Measurements from ENCODE around the gene ARID1A.

DNA sequence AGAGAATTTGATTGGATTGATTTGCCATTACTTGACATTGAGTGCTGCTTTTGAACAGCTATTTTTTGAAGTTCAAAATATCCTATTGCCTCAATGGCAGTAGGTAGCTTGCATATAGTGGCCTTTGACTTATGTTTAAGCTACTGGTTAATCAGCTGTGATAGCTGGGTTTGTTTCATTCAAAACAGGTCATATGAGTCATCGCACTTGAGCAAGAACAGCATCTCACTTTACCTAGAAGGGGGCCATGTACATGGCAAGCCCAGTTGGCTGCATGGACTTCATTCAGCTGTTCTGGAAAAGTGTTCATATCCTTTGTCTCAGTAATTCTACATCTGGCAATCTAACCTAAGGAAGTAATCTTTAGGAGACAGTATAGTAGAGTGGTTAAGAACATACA, 29.0 kb upstream of the ARID1A start:
- TF ChIP-seq POLR2A (IDR thresholded peaks at IDR 0.05), result no peak
- TF ChIP-seq, protein P1, sequence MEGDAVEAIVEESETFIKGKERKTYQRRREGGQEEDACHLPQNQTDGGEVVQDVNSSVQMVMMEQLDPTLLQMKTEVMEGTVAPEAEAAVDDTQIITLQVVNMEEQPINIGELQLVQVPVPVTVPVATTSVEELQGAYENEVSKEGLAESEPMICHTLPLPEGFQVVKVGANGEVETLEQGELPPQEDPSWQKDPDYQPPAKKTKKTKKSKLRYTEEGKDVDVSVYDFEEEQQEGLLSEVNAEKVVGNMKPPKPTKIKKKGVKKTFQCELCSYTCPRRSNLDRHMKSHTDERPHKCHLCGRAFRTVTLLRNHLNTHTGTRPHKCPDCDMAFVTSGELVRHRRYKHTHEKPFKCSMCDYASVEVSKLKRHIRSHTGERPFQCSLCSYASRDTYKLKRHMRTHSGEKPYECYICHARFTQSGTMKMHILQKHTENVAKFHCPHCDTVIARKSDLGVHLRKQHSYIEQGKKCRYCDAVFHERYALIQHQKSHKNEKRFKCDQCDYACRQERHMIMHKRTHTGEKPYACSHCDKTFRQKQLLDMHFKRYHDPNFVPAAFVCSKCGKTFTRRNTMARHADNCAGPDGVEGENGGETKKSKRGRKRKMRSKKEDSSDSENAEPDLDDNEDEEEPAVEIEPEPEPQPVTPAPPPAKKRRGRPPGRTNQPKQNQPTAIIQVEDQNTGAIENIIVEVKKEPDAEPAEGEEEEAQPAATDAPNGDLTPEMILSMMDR (IDR thresholded peaks at IDR 0.05), result no peak
- TF ChIP-seq EP300 (IDR thresholded peaks at IDR 0.05), result no peak
- no peak for TF ChIP-seq POLR2AphosphoS5 (IDR thresholded peaks at IDR 0.05)

Data from sigmoid colon (tissue), 4 donors.